ENCODE results near the gene CHAD. TPM values are rescaled to one million over a fixed set of nuclear protein-coding genes. Genes with fewer than 3 reads are reported as not detected.

Gene CHAD
- total RNA-seq, 2 experiments from 2014 or later: not detected

GRCh38 chr17:50447870-50448595 lies 20.6 kb downstream of the CHAD start:
- POLR2A ChIA-PET: no interaction called here
- CTCF ChIA-PET: no interaction called here
- Mint-ChIP-seq H3K4me1 (ENCODE audit: low read depth) (no peaks in the 10 kb centered on the region), H3K36me3 (ENCODE audit: low read depth) (no peaks in the 10 kb centered on the region), H3K27ac (no peak overlapping the region), H3K9me3 (no peaks in the 10 kb centered on the region), H3K4me3 (no peak overlapping the region), H3K27me3 (no peaks in the 10 kb centered on the region)
- no peak for DNase-seq
- TF ChIP-seq CTCF (IDR thresholded peaks at IDR 0.05): no peak
- intact Hi-C loops (cut with micrococcal nuclease): no loop called here
- no peak for ATAC-seq

- no peak for DNase-seq
- Mint-ChIP-seq H3K9me3 (no peaks in the 10 kb centered on the region), H3K27me3 (no peaks in the 10 kb centered on the region), H3K36me3 (ENCODE audit: low read depth) (no peaks in the 10 kb centered on the region), H3K4me3 (no peak overlapping the region), H3K27ac (no peak overlapping the region), H3K4me1 (ENCODE audit: low read depth) (no peaks in the 10 kb centered on the region)
- intact Hi-C loops (cut with micrococcal nuclease): no loop called here
- ChIA-PET POLR2A (interaction anchor here (0.6 kb wide), 2 partner anchors 49 to 184 kb away, joined by 4 read pairs; partner anchors contain the start of gene LRRC59), CTCF (interaction anchor here (0.7 to 0.9 kb wide), 3 partner anchors 37 to 181 kb away, joined by 3 read pairs; no protein-coding TSS in a partner anchor)
- no peak for ATAC-seq
- TF ChIP-seq CTCF (IDR thresholded peaks at IDR 0.05): no peak
Observed at GRCh38 chr17:50445730-50446325, 22.9 kb downstream of the CHAD start.

GRCh38 chr17:50444841-50445715 lies 23.6 kb downstream of the CHAD start:
- ChIA-PET POLR2A (interaction anchor here (0.6 to 0.7 kb wide), 2 partner anchors 48 to 71 kb away, joined by 3 to 4 read pairs; partner anchors contain the start of gene LRRC59), CTCF (no interaction called here)
- DNase-seq (no peak), ATAC-seq (no peak)
- no peak for TF ChIP-seq CTCF (IDR thresholded peaks at IDR 0.05)
- Mint-ChIP-seq H3K4me1 (ENCODE audit: low read depth) (no peaks in the 10 kb centered on the region), H3K27me3 (no peaks in the 10 kb centered on the region), H3K27ac (no peak overlapping the region), H3K4me3 (no peak overlapping the region), H3K9me3 (no peaks in the 10 kb centered on the region), H3K36me3 (ENCODE audit: low read depth) (no peaks in the 10 kb centered on the region)
- intact Hi-C loops (cut with micrococcal nuclease): no loop called here

GRCh38 chr17:50443505-50443974 lies 25.1 kb downstream of the CHAD start:
- ChIA-PET CTCF (interaction anchor here (0.9 to 1.6 kb wide), 4 partner anchors 13 to 243 kb away, joined by 3 to 7 read pairs (median 5); partner anchors contain the start of gene LRRC59), POLR2A (no interaction called here)
- Mint-ChIP-seq H3K27me3 (no peaks in the 10 kb centered on the region), H3K4me3 (no peak overlapping the region), H3K27ac (no peak overlapping the region), H3K9me3 (no peaks in the 10 kb centered on the region), H3K36me3 (ENCODE audit: low read depth) (no peaks in the 10 kb centered on the region), H3K4me1 (ENCODE audit: low read depth) (no peaks in the 10 kb centered on the region)
- no peak for ATAC-seq
- no peak for DNase-seq
- TF ChIP-seq CTCF (IDR thresholded peaks at IDR 0.05): no peak
- intact Hi-C loops (cut with micrococcal nuclease): no loop called here
